Keratinocyte (primary cell): ENCODE results near the gene DNAH10. TPM values are rescaled to one million over a fixed set of nuclear protein-coding genes. Genes with fewer than 3 reads are reported as not detected.
A peak's percentile ranks its signal among the peaks of the same experiment; 100 is the strongest.

Experiments used
- DNase-seq: peaks from one replicate; pipeline ENCODE4 v3.0.0-alpha.2; 2011; ENCODE audit warnings: low read depth, missing footprints, low spot score
- FAIRE-seq: peaks from 2 replicates; lab custom pipeline; 2011; peaks lifted over from hg19 to GRCh38; lab: Jason Lieb, UNC
- H2AFZ ChIP-seq: 2 replicates; pipeline ENCODE4 v1.6.0; 2012; ENCODE audit warnings: low read length, control low read depth, inconsistent platforms; ENCODE audit not compliant: control insufficient read depth
- H3K27ac ChIP-seq: 2 replicates; pipeline ENCODE4 v1.5.1; 2011; ENCODE audit warnings: low read length; ENCODE audit not compliant: control insufficient read depth, insufficient read depth
- H3K27me3 ChIP-seq: 3 replicates; pipeline ENCODE4 v1.6.0; 2011; ENCODE audit warnings: low read length; ENCODE audit not compliant: control insufficient read depth, insufficient read depth; ENCODE audit errors: extremely low read depth
- H3K36me3 ChIP-seq, 2 experiments: 2 replicates in 1 of 2; 3 replicates in 1 of 2; pipeline ENCODE4 v1.5.1; 2011; ENCODE audit warnings: low read length in 2 of 2, mild to moderate bottlenecking in 1 of 2; ENCODE audit not compliant: control insufficient read depth in 2 of 2, insufficient read depth in 2 of 2; ENCODE audit errors: extremely low read depth in 1 of 2
- H3K4me1 ChIP-seq: 3 replicates; pipeline ENCODE4 v1.5.1; 2011; ENCODE audit warnings: low read length; ENCODE audit not compliant: control insufficient read depth, insufficient read depth; ENCODE audit errors: extremely low read depth
- H3K4me2 ChIP-seq: 3 replicates; pipeline ENCODE4 v1.6.0; 2011; ENCODE audit warnings: low read depth, low read length; ENCODE audit not compliant: control insufficient read depth, insufficient read depth; ENCODE audit errors: extremely low read depth
- H3K4me3 ChIP-seq, 3 experiments: fragments of 200-600 bp in 1 of 3; sonication (generic) in 1 of 3; 2 replicates in 2 of 3; 3 replicates in 1 of 3; pipeline ENCODE4 v1.5.1; 2011 to 2016; ENCODE audit warnings: low read length in 3 of 3, mild to moderate bottlenecking in 3 of 3, control low read depth in 2 of 3, inconsistent platforms in 1 of 3, low read depth in 1 of 3, mixed read lengths in 1 of 3, mixed run types in 1 of 3, moderate library complexity in 1 of 3; ENCODE audit not compliant: control insufficient read depth in 2 of 3, insufficient read depth in 2 of 3; ENCODE audit errors: extremely low read depth in 1 of 3
- H3K79me2 ChIP-seq: 2 replicates; pipeline ENCODE4 v1.6.0; 2012; ENCODE audit warnings: low read length; ENCODE audit not compliant: control insufficient read depth, insufficient read depth
- H3K9ac ChIP-seq: 3 replicates; pipeline ENCODE4 v1.6.0; 2011; ENCODE audit warnings: low read length; ENCODE audit not compliant: control insufficient read depth, insufficient read depth; ENCODE audit errors: extremely low read depth
- H3K9me1 ChIP-seq: 3 replicates; pipeline ENCODE4 v1.6.0; 2011; ENCODE audit warnings: low read length; ENCODE audit not compliant: control insufficient read depth, insufficient read depth; ENCODE audit errors: extremely low read depth
- H3K9me3 ChIP-seq: 2 replicates; pipeline ENCODE4 v1.5.1; 2012; ENCODE audit warnings: low read depth, low read length; ENCODE audit not compliant: control insufficient read depth
- H4K20me1 ChIP-seq: 3 replicates; pipeline ENCODE4 v1.6.0; 2011; ENCODE audit warnings: low read length; ENCODE audit not compliant: control insufficient read depth, insufficient read depth; ENCODE audit errors: extremely low read depth
- EZH2 ChIP-seq: IDR thresholded peaks from one replicate; pipeline ENCODE4 v1.6.1; 2012; ENCODE audit warnings: inconsistent platforms, mild to moderate bottlenecking, low read length, moderate library complexity
- dilution Hi-C: fragments of 300-500 bp; cut with MboI; formaldehyde crosslinking; loops from one replicate; pipeline ENCODE4 v1.7.0; 2020; ENCODE audit warnings: low sequenced_read_pairs; ENCODE audit not compliant: extremely low pct_ligation_motif_present
- polyA plus RNA-seq, 5 experiments: library from polyadenylated mRNA; depleted of rRNA in 3 of 5; stranded (reverse) in 3 of 5; stranded (forward) in 1 of 5; unstranded in 1 of 5; fragments of >200 nt; gene quantifications; 1 replicate in 1 of 5; 2 replicates in 3 of 5; 3 replicates in 1 of 5; pipeline versions ENCODE4 v1.2.1 to v1.2.3, GENCODE V29; 2011 to 2012; ENCODE audit warnings: missing spikeins in 2 of 5, low read depth in 1 of 5, low replicate concordance in 1 of 5
- TF ChIP-seq, protein P1 (sequence below), 3 experiments: IDR thresholded peaks in 1 of 3; conservative IDR thresholded peaks in 1 of 3; optimal IDR thresholded peaks in 1 of 3; 2 replicates in 2 of 3; 3 replicates in 1 of 3; pipeline versions ENCODE3 to v1.5.1; 2011; ENCODE audit warnings: low read length in 3 of 3, mild to moderate bottlenecking in 3 of 3, moderate library complexity in 2 of 3, control low read depth in 1 of 3, inconsistent platforms in 1 of 3; ENCODE audit not compliant: insufficient read depth in 2 of 3; ENCODE audit errors: extremely low read depth in 1 of 3

Gene DNAH10
- polyA plus RNA-seq, 1 donor (not counting 4 experiments of a cell fraction or from before 2014, with no cell fraction given): 0.08 TPM

DNA sequence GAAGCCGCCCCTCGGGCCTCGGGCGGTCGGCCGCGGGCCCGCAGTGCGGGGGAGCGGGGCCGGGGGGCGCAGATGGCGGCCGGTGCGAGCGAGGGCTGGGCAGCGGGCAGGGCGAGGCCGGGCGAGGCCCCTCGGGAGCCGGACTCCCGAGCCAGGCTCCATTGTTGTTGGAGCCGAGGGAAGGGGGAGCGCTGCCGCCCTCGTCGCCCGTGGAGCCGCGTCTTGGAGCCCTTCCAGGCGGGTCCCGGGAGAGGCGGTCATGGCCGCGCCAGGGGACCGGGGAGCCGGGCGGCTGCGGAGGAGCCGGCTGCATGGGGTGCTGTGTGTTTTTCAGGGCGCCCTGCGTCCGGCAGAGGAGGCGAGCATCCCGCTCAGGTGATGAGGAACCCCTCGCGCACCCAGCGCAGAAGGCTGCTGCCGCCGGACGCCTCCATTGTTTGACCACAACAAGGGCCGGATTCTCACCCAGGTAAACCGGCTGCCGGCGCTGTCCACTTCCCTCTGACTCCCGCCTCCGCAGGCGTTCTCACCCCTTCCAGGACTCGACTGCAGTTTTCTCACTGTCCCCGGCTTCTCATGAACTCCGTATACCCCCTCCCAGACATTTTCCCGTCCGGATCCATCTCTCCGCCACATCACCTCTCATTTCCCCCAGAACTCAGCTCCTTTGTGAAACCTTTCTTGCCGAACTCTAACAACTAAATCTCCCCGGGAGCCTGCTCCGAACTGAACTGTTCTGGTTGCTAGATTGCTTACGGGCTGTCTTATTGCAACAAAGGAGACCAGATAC is 211.6 kb downstream of the DNAH10 start:
- FAIRE-seq (no peak), DNase-seq (no peak)
- Histone ChIP-seq H3K9me3 (no peaks in the 10 kb centered on the region), H2AFZ (peak overlapping the region; percentile 79), H3K27me3 (no peaks in the 10 kb centered on the region), H3K4me3 (peak overlapping the region; percentile 76 to 86 (median 79)), H3K9ac (peak overlapping the region; percentile 76), H4K20me1 (no peaks in the 10 kb centered on the region), H3K36me3 (peaks cover 0 to 10% of the 10 kb centered on the region in 2 experiments), H3K4me1 (peaks cover 19% of the 10 kb centered on the region), H3K79me2 (peaks cover 18% of the 10 kb centered on the region), H3K27ac (peak overlapping the region; percentile 13), H3K4me2 (peak overlapping the region; percentile 90), H3K9me1 (no peaks in the 10 kb centered on the region)
- TF ChIP-seq EZH2: no peak
- TF ChIP-seq, protein P1, sequence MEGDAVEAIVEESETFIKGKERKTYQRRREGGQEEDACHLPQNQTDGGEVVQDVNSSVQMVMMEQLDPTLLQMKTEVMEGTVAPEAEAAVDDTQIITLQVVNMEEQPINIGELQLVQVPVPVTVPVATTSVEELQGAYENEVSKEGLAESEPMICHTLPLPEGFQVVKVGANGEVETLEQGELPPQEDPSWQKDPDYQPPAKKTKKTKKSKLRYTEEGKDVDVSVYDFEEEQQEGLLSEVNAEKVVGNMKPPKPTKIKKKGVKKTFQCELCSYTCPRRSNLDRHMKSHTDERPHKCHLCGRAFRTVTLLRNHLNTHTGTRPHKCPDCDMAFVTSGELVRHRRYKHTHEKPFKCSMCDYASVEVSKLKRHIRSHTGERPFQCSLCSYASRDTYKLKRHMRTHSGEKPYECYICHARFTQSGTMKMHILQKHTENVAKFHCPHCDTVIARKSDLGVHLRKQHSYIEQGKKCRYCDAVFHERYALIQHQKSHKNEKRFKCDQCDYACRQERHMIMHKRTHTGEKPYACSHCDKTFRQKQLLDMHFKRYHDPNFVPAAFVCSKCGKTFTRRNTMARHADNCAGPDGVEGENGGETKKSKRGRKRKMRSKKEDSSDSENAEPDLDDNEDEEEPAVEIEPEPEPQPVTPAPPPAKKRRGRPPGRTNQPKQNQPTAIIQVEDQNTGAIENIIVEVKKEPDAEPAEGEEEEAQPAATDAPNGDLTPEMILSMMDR (optimal IDR thresholded peaks at IDR 0.05 in 1 of 3, IDR thresholded peaks at IDR 0.05 in 1 of 3, conservative IDR thresholded peaks at IDR 0.05 in 1 of 3; ENCODE audit: extremely low read depth in 1 of 3, insufficient read depth in 2 of 3, low read length in 3 of 3): no peak
- dilution Hi-C loops: no loop called here

DNA sequence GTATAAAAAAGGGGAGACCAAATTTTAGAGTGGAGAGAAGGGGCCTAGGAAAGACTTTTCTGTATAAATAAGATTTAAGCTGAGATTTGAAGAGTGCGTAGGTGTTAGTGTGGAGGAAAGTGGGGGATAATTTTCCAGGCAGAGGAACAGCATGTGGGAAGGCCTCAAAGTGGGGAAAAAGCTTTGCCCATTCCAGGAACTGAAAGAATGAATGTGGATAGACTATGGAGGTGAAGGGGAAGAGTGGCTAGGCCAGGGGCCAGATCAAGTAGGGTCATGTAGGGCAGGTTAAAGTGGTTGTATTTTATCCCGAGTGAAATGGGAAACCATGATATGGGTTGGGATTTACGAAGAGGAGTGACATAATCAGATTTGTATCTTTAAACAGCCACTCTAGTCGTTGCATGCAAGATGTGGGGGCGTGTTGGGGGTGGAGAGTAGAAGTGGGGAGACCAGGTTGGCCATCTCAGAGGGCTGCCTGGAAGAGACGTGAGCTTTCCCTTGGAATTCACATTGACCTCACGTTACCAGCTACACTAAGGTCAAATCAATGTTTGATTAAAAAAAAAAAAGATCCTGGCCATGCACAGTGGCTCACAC is 214.2 kb downstream of the DNAH10 start:
- DNase-seq: no peak
- Histone ChIP-seq H3K27me3 (no peaks in the 10 kb centered on the region), H3K9me1 (no peaks in the 10 kb centered on the region), H3K36me3 (peaks cover 0 to 10% of the 10 kb centered on the region in 2 experiments), H4K20me1 (no peaks in the 10 kb centered on the region), H3K27ac (no peak overlapping the region), H3K9ac (no peak overlapping the region), H3K9me3 (no peaks in the 10 kb centered on the region), H3K4me2 (no peak overlapping the region), H3K79me2 (peaks cover 14% of the 10 kb centered on the region), H3K4me3 (no peak overlapping the region), H2AFZ (no peak overlapping the region), H3K4me1 (peaks cover 13% of the 10 kb centered on the region)
- TF ChIP-seq EZH2: no peak
- TF ChIP-seq, protein P1 (optimal IDR thresholded peaks at IDR 0.05 in 1 of 3, IDR thresholded peaks at IDR 0.05 in 1 of 3, conservative IDR thresholded peaks at IDR 0.05 in 1 of 3; ENCODE audit: extremely low read depth in 1 of 3, insufficient read depth in 2 of 3, low read length in 3 of 3): no peak
- dilution Hi-C loops: no loop called here
- no peak for FAIRE-seq
